Measurements from ENCODE around the gene GLB1L2. TPM values are rescaled to one million over a fixed set of nuclear protein-coding genes. Genes with fewer than 3 reads are reported as not detected.
"Not testable (repeated sequence)": the region's sequence is repeated elsewhere in the genome, so short reads cannot be mapped to it uniquely, and the experiment has no call there.

The GLB1L2 gene, protein sequence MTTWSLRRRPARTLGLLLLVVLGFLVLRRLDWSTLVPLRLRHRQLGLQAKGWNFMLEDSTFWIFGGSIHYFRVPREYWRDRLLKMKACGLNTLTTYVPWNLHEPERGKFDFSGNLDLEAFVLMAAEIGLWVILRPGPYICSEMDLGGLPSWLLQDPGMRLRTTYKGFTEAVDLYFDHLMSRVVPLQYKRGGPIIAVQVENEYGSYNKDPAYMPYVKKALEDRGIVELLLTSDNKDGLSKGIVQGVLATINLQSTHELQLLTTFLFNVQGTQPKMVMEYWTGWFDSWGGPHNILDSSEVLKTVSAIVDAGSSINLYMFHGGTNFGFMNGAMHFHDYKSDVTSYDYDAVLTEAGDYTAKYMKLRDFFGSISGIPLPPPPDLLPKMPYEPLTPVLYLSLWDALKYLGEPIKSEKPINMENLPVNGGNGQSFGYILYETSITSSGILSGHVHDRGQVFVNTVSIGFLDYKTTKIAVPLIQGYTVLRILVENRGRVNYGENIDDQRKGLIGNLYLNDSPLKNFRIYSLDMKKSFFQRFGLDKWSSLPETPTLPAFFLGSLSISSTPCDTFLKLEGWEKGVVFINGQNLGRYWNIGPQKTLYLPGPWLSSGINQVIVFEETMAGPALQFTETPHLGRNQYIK
- total RNA-seq, result 2.9 and 3.4 TPM in 2 replicates

DNA sequence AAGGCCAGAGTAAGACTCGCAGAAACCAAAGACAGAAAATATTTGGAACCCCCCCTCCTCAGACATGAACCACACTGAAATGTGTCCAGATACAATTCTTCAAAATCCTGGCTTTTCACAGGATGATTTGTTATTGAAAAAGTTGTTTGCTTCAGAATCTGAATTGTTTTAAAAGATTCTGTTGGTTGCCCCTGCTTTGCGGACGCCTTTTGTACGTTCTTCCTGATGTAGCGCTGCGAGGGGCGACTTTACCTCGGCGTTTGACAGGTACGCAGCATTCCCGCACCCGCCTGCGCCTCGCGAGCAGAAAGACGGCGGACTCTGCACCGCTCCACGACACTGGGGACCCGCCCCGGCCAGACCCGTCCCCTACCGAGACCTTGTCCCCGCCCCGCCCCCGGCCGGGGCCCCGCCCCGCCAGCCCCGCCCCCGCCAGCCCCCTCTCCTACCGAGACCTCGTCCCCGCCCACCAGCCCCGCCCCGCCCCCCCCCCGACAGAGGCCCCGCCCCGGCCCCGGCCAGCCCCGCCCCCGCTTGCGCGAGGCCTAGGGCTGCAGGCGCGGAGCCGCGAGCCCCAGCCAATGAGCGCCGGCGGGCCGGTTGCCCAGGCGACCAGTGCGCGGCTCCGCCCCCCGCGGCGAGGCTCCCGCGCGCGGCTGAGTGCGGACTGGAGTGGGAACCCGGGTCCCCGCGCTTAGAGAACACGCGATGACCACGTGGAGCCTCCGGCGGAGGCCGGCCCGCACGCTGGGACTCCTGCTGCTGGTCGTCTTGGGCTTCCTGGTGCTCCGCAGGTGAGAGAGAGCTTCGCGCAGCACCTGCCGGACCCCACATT lies at the start of gene GLB1L2:
GLB1L2 (plus strand) TSS at position 635 of the 835 bp plus-strand sequence; CDS start at position 709, 74 bp downstream.
- H3K36me3 ChIP-seq (ENCODE audit: control insufficient read depth, insufficient read depth, low read length), result no peaks in the 10 kb centered on the region
- FAIRE-seq (no peak), DNase-seq (ENCODE audit: low read depth) (peak; percentile 29)
- TF ChIP-seq CTCF (IDR thresholded peaks at IDR 0.05; ENCODE audit: insufficient read depth, low read length, severe bottlenecking), result no peak
- no peaks in the 10 kb centered on the region for H3K27me3 ChIP-seq (ENCODE audit: control insufficient read depth, insufficient read depth, low read length)
- peak within 1 kb of the TSS; percentile 47 for H3K4me3 ChIP-seq (ENCODE audit: low read depth, low read length)

DNA sequence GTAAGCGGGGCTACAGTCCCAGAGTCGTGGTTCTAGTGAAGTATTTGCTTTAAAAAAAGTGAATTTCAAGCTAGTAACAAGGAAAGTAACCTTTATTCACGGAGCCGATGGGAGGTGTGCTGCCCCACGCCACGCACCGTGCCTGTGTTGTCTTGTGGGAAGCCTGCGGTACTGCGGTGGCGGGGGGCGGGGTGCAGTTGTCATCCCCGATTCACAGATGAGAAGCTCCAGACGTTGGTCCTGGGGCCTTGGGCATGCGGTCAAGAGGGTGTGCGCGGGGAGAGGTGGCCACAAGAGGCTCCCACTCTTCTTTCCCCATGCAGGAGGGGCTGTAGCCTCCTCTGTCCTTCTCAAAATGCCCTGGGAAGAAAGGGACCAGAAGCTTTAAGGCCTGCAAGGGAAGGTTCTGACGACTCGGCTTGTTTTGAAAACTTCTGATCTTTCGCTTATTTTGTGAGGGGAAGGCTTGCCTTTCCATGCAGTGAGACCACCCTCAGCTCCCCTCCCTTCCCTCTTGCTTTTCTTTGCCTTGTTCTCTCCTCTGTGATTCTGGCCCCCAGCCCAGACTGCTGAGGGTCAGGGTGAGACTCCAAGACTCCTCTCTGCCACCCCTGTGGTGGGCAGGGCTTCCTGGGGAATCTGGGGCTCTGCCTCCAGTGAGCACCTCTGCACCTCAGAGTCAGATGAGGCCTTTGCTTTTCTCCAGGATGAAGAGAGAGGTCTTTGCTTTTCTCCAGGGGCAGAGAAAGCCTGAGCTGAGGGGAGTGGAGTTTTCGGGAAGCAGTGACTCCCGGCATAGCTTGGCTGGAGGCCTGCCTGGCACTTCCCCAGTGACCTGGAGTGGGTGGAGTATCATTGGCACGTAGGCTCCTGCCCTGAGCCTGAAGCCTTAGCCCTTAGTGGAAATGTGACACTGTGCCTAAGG lies 49.4 kb upstream of the GLB1L2 start:
- FAIRE-seq (no peak), DNase-seq (ENCODE audit: low read depth) (peak; percentile 14)
- Histone ChIP-seq H3K4me3 (ENCODE audit: low read depth, low read length) (no peak overlapping the region), H3K36me3 (ENCODE audit: control insufficient read depth, insufficient read depth, low read length) (no peaks in the 10 kb centered on the region), H3K27me3 (ENCODE audit: control insufficient read depth, insufficient read depth, low read length) (no peaks in the 10 kb centered on the region)
- TF ChIP-seq CTCF (IDR thresholded peaks at IDR 0.05; ENCODE audit: insufficient read depth, low read length, severe bottlenecking), result no peak

DNA sequence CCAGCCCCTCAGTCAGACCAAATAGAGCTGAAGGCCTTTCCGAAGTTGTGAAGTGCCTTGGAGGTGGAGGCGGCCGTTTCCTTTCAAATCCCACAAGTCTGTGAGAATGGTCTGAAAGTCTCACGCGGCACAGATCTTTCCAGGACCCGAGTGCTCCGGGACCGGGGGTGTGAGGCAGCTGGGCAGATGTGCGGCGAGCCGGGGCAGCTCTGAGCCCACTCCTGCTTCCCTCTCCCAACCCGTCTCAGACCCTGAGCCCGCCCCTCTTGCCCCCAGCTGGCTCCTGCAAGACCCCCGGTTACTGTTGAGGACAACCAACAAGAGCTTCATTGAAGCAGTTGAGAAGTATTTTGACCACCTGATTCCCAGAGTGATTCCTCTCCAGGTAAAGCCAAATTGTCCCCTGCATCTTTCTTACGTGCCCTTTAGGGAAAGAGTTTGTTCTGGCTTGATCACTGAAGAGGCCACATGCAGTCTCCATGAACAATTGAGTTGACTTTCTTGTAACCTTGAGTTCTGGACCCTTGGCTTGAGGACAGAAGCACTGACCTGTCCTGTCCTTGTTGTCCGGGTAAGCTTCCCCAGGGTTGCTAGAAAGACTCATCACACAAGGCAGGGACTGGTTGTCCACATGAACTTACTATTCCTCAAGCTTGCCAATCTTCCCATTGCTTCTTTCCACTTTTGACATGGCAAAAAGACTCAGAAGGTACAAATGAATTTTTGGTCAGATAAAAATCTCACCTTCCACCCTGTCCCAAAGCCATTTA lies 48.1 kb upstream of the GLB1L2 start:
- H3K36me3 ChIP-seq (ENCODE audit: control insufficient read depth, insufficient read depth, low read length), result no peaks in the 10 kb centered on the region
- H3K4me3 ChIP-seq (ENCODE audit: low read depth, low read length), result no peak overlapping the region
- no peak for TF ChIP-seq CTCF (IDR thresholded peaks at IDR 0.05; ENCODE audit: insufficient read depth, low read length, severe bottlenecking)
- DNase-seq (ENCODE audit: low read depth) (no peak), FAIRE-seq (peak; percentile 28)
- no peaks in the 10 kb centered on the region for H3K27me3 ChIP-seq (ENCODE audit: control insufficient read depth, insufficient read depth, low read length)

DNA sequence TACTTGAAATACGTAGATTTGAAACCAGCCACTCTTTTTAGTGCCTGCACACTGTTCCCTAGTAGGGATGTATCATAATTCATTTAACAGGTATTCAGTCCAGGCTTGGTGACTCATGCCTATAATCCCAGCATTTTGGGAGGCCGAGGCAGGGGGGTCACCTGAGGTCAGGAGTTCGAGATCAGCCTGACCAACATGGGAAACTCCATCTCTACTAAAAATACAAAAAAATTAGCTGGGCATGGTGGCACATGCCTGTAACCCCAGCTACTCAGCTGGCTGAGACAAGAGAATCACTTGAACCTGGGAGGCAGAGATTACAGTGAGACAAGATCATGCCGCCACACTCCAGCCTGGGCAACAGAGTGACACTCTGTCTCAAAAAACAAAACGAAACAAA lies 47.4 kb upstream of the GLB1L2 start:
- H3K36me3 ChIP-seq (ENCODE audit: control insufficient read depth, insufficient read depth, low read length); H3K4me3 ChIP-seq (ENCODE audit: low read depth, low read length); H3K27me3 ChIP-seq (ENCODE audit: control insufficient read depth, insufficient read depth, low read length); FAIRE-seq; DNase-seq (ENCODE audit: low read depth): not testable (repeated sequence)

DNA sequence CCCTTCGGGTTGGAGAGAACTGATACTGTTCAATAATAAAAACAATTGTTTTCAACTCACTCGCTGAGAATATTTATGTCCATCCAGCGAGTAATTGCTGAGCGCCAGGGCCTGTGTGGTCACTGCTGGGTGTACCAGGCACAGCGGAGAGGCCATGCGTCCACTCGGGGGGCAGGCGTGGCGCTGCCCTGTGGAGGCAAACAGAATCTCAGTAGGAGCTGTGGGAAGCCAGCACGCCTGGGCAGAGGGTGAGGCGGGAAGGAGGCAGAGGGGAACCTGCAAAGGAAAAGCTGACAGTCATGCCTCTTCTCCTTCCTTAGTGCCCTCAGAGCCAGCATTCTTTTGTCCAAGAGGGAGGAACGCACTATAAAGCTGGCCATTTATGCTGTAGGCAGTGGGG lies 44.2 kb upstream of the GLB1L2 start:
- no peaks in the 10 kb centered on the region for H3K36me3 ChIP-seq (ENCODE audit: control insufficient read depth, insufficient read depth, low read length)
- DNase-seq (ENCODE audit: low read depth) (no peak), FAIRE-seq (no peak)
- H3K27me3 ChIP-seq (ENCODE audit: control insufficient read depth, insufficient read depth, low read length), result no peaks in the 10 kb centered on the region
- no peak for TF ChIP-seq CTCF (IDR thresholded peaks at IDR 0.05; ENCODE audit: insufficient read depth, low read length, severe bottlenecking)
- no peak overlapping the region for H3K4me3 ChIP-seq (ENCODE audit: low read depth, low read length)

Data from bronchial epithelial cell (primary cell).